GM18873 (cell line): ENCODE results near the gene PTGER2.

Experiments
- ATAC-seq: cut with Tn5 transposase; IDR thresholded peaks from one replicate; pipeline ENCODE4 v1.9.1; 2021; ENCODE audit warnings: mild to moderate bottlenecking, moderate library complexity, moderate number of reproducible peaks; ENCODE audit not compliant: unreplicated experiment, low FRiP score

PTGER2 gene

GRCh38 chr14:52365071-52365470 lies 51.0 kb downstream of the PTGER2 start:
- no peak for ATAC-seq

- ATAC-seq, result no peak
Observed at GRCh38 chr14:52366796-52367315, 52.7 kb downstream of the PTGER2 start.

- ATAC-seq, result no peak
Observed at GRCh38 chr14:52369305-52369801, 55.2 kb downstream of the PTGER2 start.

GRCh38 chr14:52370406-52370935 lies 56.4 kb downstream of the PTGER2 start:
- no peak for ATAC-seq

GRCh38 chr14:52377940-52378339 lies 63.8 kb downstream of the PTGER2 start:
- ATAC-seq, result no peak
